NCI-H446 (cell line): Measurements from ENCODE around the gene VTI1A.
"Not testable (repeated sequence)": the region's sequence is repeated elsewhere in the genome, so short reads cannot be mapped to it uniquely, and the experiment has no call there.

ENCODE experiments used
- DNase-seq, 2 experiments: peaks; one replicate each; lab custom pipeline; 2025; lab: John Stamatoyannopoulos, UW

Gene VTI1A

DNA sequence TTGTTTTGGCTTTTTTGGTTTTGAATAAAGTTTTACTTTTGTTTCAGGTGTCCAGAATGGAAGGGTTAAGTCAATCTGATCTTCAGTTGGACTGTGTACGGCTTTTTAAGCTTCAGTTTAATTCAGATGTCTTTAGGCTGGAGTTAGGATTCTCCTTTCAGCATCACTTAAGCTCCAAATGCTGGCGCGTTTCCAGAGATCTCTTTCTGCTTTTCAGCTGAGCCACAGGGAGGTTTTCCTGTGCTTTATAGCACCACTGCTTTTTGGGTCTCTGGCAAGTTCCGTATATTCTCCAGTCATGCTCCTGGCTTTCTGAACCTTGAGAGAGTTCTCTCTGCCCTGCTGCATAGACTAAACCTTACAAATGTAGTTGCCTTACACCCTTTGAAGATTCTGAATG, 60.0 kb downstream of the VTI1A start:
- no peak for DNase-seq

DNA sequence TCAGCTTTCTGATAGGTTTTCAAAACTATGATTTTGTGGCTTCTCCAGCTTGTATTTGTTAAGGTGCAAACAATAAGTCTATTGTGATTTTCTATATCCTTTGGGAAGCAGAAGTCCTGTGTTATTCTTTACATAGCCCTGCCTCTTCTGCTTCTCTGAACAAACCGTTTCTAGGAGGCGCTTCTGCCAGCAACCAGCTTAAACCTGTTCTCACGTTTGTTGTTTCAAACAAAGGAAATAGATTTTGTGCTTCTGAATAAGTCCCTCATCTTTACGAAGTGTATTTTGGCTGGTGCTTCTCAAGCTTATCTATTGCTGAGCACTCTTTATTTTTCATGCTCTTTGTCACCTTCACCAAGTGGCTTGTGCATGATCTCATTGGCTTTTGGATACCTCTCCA, 61.0 kb downstream of the VTI1A start:
- no peak for DNase-seq

DNA sequence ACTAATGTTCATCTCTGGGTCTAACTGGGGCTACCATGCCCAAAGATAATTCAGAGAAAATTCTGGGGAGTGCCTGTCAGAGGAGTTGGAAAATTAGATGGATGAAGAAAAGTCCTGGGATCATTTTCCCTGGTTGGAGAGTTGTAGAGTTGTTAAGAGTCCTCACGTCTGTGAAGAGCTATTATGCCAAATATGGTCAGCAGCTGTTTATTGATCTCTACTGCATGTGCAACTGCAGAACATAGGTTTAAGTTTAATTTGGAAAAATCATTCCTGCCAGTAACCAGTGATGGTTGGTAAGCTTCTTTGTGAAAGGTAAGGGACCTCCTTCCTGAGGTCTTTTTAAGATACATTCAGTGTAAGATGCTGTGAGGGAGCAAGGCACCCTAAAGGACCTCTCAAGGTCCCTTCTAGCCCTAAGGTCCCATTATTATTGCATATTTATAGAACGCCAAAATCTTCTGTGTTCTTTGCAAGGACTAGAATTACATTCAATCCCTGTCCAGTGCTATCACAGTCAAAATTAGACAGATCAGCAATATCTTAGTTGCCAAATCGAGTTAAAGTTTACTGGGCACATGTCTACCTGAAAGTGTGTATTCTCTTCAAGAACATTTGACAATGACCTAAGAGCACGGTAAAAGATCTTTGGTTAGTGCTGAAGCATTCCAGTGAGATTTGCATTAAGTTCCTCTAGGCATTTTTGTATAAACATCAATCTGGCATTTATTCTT, 62.7 kb downstream of the VTI1A start:
- no peak for DNase-seq

DNA sequence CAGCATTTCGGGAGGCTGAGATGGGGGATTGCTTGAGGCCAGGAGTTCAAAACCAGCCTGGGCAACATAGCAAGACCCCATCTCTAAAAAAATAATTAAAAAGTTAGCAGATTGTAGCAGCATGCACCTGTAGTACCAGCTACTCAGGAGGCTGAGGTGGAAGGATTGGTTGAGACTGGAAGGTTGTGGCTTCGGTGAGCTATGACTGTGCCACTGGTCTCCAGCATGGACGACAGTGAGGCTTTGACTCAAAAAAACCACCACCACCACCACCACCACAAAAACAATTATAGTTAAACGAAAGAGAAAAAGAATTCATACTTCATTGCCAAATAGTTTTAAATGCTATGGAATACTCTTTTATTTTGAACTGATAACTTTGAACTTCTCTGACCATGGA, 63.4 kb downstream of the VTI1A start:
- no peak for DNase-seq

DNA sequence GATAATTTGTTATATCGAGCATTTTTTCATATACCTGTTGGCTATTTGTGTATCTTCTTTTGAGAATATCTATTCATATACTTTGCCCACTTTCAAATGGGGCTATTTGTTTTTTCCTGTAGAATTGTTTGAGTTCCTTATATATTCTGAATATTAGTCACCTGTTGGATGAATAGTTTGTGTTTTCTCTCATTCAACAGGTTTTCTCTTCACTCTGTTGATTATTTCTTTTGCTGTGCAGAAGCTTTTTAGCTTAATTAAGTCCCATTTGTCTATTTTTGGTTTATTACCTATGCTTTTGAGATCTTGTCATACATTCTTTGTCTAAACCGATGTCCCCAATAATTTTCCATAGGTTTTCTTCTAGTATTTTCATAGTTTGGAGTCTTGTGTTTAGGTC, 65.3 kb downstream of the VTI1A start:
- no peak for DNase-seq

DNA sequence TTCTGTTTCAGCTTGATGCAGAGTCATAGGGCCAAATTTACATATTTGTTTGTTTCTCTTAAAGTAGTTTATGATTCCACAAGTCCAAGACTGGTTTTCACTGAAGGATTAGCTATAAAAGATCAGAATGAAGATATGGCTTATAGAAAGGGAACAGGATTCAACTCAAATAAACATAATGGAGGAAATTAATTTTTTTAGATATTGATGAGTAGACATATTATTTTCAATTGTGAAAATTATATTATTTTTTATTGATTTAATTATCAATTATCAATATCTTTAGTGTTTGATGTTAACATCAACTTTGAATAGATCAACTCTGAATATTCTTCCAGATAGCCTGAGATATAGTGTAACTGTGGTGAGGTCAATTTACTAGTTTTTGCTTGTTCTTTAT, 68.1 kb downstream of the VTI1A start:
- no peak for DNase-seq

DNA sequence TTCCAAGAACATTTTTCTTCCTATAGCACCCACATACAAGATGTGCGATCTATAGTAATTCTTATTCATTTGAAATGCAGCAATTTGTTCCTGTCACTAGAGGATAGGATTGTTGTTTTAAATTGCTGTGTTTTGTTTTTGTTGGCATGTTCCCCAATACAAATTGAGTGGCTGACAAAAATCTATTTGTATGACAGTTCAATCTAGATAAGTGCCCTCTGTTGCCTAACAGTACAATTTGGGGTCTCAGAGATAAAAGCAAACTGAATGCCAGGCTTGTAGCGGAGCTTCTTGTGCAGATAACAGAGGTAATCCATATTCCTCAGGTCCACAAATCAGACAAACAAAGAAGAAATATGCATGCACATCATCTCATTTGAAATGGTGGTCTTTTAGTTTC, 68.8 kb downstream of the VTI1A start:
- no peak for DNase-seq

DNA sequence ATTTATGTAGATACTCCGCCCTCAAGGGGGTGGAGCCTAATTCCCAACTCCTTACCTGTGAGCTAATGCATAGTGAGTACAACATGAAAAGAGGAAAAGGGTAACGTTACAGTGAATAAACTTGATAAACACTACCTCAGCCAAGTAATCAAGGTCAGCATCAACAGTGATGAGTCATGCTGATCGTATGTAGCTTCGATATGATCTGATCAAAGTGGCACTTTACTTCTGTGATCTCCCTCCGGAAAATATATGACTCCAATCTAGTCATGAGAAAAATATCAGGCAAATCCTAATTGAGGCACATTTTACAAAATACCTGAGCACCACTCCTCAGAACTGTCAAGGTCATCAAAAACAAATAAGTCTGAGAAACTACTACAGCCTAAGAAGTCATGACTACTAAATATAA, 70.4 kb downstream of the VTI1A start:
- no peak for DNase-seq

DNA sequence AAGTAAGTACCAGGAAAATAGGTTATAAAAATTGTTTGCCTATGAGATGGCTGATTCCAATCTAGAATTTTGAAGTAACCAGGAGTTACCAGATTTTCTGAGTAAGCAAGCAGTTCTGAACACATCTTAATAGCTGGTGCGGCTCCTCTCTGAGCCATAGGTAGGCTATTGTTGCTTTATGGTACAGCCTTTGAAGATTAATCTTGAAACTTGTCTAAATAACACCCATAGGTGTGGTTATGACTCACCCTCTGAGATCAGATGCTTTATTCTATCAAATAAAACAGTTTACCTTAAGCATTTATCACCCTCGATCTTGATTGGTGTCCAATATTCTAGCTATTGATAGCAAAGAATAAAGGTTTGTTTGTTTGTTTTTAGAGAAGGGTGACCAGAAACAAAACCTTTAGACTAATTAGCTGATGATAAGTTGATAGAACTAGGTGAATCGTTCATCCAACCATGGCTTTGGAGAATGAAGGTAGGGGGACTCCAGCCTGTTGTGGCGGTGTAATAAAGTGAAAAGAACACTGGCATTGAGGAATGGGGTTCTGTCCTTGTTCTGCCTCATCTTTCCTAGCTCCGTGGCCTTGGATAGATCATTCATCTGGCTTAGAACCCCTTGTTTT, 72.2 kb downstream of the VTI1A start:
- DNase-seq = no peak

DNA sequence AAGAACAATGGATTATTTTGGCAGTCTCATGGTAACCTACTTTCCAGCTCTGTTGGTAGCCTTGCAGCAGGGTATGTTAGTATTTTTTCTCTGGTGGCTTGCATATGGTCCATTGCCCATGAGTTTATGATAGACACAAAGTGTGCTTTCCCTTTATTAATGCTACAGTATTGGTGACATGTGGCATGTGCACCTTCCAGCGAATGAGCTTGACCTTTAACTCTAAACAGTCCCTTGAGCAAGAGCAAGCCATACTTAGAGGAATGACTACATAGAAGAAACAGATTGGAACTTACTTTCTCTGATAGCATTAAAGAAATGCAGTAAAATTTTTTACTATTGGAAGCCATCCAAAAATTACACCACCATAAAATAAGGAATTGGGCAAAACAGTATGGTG, 73.9 kb downstream of the VTI1A start:
- no peak for DNase-seq

DNA sequence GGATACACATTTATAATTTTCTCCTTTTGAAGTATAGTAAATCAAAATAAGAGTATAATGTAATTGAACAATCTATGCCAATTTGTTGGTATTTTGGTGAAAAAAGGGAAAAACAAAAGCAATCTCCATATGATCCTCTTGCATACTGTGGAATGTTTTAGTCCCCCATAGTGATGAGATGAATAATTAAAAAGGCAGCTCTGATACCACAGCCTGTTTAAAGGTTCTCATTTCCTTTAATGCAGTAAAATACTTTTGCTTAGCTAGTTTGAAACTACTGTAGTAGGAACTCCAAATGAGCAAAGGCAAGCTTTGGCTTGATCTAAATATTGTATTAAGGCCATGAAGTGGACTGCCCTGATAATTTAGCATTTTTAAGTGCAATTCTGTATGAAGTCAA, 77.6 kb downstream of the VTI1A start:
- DNase-seq = no peak

DNA sequence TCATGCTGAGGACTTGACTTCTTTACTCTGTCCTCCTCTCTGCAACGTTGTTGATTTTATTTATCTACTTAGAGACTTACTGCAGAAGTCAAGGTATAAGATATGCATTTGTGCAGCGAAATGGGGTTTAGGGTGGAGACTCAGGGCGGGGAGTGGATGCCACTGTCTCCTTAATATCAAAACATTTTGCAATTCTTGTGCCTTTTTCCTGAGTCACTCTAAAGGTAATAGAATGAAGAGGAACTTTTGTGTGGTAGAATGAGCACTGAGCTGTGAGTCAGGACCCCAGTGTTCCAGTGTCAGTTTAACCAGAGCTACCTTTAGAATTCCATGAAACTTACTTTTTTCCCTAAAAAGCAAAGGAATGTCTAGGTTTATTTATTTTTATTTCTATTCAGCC, 78.2 kb downstream of the VTI1A start:
- no peak for DNase-seq

DNA sequence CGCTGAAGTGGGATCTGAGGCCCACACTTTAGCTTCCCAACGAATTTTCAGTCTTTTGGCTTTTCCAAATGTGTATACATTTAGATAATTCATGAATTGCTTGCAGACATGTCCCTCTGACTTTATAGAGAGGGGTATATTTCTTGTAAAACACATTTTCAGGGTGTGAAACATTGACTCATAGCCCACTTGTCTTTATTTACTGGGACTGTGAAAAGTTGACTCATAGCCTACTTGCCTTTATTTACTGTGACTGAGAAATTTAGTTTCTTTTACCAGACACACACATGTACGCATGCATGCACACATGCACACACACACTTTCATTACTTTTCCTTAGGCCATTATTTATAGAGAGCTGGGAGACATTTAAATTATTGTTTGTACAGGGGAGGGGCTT, 79.1 kb downstream of the VTI1A start:
- DNase-seq = no peak

DNA sequence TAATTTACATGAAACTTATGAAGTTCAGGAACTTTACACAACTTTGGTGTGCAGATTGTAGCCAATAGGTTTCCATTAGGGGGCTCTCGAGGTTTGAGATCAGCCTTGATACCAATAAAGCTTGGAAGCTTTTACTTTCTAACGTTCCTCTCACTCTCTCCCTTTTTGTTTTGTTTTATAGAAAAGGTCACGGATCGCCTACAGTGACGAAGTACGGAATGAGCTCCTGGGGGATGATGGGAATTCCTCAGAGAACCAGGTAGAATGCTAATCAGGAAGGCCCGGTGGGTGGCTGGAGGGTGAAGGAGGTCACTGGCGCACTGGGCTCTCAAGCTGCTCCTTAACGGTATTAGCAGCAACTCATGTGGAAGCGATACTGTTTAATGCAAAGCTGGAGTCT, 79.9 kb downstream of the VTI1A start:
- no peak for DNase-seq

DNA sequence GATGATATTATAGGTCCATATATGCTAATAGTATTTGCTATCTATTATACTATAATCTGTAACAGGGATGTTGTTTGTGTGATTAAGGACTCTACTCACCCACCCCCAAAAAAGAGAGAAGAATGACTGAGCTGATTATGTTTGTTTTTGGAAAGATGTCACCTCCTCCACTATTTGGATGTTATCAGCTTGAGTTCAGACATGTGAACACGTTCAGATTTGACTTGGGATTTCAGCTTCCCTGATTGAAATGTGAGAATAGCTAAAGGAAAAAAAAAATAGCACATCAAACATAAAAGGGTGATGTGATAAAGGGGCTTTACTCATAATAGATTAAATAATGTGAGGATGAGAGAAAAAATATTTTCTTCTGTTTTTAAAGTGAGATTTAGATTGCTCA, 81.2 kb downstream of the VTI1A start:
- DNase-seq = no peak

DNA sequence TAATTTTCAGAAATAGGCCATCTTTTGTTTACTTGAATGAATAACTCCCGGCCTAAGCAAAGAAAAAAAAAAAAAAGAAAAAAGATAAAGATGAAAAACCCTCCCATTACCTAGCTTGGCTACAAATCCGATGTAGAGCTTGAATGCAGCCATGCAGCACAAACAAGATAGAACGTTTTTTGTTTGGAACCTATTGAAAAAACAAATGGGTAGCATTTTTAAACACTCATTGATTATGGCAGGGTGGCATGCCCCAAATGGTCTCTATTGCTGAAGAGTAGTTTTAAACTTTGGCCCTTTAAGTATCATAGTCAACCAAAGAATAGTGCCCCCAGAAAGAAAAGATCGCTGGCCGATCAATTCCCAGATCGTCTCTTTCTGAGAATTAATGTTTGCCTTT, 84.4 kb downstream of the VTI1A start:
- no peak for DNase-seq

DNA sequence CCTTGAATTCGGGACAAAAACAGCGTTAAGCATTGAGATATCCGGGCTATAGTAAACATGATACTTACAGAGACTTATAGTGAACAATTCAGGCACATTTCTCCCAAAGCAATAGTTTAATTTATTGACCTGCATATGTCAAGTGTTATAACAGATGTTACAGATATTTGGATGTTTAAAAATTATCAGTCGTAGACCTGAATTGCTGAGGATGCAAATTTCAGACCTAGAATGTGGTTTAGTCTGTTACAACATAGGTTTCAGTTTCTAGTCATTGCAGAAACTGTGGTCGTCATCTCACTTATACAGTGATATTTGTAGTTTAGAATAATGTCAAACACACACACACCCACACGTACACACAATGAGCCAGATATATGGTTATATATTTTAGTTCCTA, 85.2 kb downstream of the VTI1A start:
- no peak for DNase-seq

DNA sequence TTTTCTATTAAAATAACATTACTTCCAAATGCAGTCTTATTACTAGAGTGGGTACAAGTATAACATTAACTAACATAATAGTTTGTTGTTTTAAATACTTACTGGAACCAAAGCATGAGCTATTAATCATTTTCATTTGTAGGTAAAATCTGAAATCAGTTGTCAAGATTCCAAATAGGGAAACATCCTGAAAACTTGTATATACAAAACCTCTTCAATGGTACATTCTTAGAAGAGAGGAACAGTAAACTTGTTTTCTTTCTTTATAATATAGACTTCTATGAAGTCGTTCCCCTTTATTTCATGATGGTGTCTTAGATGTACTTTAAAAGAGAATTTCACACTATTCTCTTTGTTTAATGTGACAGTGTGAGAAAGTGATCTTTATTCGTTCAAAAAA, 85.9 kb downstream of the VTI1A start:
- DNase-seq = no peak

DNA sequence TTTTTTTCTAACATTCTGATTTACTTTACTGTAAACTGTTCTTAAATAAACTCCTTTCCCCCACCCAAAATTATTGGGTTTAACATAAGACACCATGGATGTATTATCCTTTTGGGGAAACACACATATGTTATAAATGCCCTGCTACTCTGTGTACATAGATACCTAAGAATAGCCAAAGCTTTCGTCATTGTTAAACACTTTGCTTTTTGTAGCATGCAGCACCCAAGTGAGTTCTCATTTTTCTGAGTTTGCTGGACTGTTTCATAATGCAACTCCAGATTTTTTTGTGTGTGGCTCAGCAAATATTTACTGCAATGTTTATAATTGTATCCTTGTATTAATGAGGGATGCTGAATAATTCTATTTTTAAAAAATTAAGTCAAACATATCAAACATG, 86.9 kb downstream of the VTI1A start:
- no peak for DNase-seq

DNA sequence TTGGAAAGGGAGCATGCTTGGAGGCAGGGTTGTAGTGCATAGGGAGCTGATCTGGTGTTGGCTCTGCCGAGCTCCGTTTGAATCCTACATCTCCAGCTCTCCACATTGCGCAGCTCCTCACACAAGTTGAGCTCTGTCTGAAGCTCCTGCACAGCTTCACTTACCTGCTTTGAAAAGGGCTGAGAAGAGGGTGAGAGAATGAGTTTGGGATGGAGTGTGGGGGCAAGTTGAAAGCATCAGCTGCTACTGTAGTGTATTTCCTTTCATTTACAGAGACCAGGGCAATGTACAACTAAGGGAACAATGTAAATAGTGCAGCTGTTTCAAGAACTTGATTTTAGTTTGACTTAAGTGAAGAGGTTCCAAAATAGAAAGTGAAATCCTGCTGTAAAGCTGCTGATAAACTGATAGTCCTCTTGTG, 88.5 kb downstream of the VTI1A start:
- no peak for DNase-seq

DNA sequence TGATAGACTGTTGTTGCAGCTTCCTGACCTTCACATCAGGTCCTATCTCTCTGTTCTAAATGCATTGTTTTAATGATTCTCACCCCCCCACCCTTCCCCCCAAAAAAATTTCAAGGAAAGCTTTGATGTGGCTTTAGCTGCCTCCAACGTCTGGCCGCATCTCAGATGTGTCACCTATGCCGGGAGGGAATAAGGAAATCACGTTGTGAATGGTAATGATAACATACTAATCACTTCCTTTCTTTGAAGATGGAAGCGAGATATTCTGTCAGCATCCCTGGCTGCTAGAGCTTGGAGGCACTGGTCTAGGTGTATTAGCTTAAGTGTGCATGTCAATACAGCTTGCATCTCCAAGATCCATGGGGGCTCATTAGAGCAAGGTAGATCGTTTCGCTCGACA, 89.6 kb downstream of the VTI1A start:
- DNase-seq = no peak

DNA sequence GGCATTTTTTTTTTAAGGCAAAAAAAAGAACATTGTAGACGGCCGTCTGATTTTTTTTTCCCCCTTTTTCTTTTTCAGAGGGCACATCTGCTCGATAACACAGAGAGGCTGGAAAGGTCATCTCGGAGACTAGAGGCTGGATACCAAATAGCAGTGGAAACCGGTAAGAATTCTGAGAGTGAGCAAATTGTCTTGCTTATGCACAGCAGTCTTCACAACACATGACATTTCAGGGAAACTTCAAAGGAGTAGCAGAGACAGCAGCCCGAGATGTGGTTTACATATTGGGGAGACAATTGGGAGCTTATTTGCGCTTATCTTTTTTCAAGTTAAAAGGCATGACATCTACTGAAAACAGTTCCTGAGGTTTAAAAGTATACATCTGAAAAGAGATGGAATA, 91.2 kb downstream of the VTI1A start:
- no peak for DNase-seq

DNA sequence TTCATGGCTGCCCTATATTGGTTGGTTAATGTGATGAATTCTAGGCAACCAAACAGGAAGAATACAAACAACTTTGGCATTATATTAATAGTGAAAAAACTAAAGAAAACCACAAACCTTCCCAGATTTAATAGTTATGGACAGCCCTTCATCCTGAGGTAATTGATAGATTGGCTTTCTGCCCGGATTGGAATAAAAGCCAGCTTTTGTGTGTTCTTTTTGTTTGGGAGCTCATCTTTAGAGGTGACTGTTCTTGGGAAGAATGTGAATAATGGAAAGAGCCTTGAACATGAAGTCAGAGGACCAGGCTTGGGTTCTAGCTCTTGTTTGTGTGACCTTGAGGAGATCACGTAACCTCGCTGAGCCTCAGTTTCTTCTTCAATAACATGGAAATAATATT, 92.3 kb downstream of the VTI1A start:
- DNase-seq = no peak

DNA sequence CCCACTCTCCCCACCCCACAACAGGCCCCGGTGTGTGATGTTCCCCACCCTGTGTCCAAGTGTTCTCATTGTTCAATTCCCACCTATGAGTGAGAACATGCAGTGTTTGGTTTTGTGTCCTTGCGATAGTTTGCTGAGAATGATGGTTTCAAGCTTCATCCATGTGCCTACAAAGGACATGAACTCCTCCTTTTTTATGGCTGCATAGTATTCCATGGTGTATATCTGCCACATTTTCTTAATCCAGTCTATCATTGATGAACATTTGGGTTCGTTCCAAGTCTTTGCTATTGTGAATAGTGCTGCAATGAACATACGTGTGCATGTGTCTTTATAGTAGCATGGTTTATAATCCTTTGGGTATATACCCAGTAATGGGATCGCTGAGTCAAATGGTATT, 95.8 kb downstream of the VTI1A start:
- DNase-seq = not testable (repeated sequence)
